NCI-H1694 (cell line): ENCODE measurements around the gene OR6C65.

Experiments used
- DNase-seq: peaks from one replicate; lab custom pipeline; 2025; lab: John Stamatoyannopoulos, UW

The OR6C65 gene

DNA sequence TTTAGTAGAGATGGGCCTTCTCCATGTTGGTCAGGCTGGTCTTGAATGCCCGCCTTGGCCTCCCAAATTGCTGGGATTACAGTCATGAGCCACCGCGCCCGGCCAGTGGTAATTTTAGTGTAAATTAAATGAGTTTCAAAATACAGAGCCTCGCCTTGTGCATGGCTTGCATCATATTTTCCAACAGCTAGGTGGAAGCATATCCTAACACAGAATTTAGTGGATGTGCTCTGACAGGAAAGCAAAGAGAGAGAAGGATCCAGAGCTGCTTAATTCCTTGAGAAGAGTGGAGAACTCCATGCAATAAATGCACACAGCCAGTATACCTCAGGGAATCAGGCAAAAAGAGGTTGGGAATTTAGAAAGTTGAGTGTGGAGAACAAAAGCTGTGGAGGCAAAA is 46.0 kb downstream of the OR6C65 start:
- no peak for DNase-seq

DNA sequence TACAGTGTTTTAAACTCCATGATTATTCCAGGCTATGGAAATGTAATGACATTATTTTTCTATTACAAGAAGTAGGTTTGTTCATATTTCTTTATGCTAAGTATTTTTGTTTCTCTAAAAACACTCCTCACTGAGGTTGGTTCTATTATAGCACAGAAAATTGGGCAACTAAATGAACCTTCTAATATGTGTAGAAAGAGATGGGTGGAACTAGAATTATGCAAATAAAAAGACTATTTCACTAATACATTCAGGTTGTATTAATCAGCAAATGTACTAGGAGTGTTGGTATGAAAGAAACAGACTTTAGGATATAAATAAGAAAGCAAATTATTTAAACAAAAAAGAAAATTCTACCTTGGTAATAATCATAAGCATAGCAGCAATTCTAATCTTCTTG is 48.5 kb downstream of the OR6C65 start:
- DNase-seq, result no peak
